Nephron progenitor cell (in vitro differentiated cells): ENCODE data around the gene YJU2.
"Not testable (repeated sequence)": the region's sequence is repeated elsewhere in the genome, so short reads cannot be mapped to it uniquely, and the experiment has no call there.

Source experiments
- DNase-seq: peaks from one replicate; pipeline ENCODE4 v3.0.0; 2021
- H3K27ac Mint-ChIP-seq: 2 replicates; pipeline ENCODE4 v1.8.0; 2021; ENCODE audit warnings: mild to moderate bottlenecking, moderate library complexity, mixed read lengths
- H3K27me3 Mint-ChIP-seq: 2 replicates; pipeline ENCODE4 v1.8.0; 2021; ENCODE audit warnings: mild to moderate bottlenecking, low read depth, mixed read lengths; ENCODE audit not compliant: poor library complexity
- H3K36me3 Mint-ChIP-seq: 2 replicates; pipeline ENCODE4 v1.8.0; 2021; ENCODE audit warnings: low read depth, mixed read lengths
- H3K4me1 Mint-ChIP-seq: 2 replicates; pipeline ENCODE4 v1.8.0; 2021; ENCODE audit warnings: mixed read lengths
- H3K4me3 Mint-ChIP-seq: 2 replicates; pipeline ENCODE4 v1.8.0; 2021; ENCODE audit warnings: mild to moderate bottlenecking, moderate library complexity, mixed read lengths
- H3K9me3 Mint-ChIP-seq: 2 replicates; pipeline ENCODE4 v1.8.0; 2021; ENCODE audit warnings: mild to moderate bottlenecking, moderate library complexity, mixed read lengths
- CTCF ChIP-seq: fragments of 200-600 bp; sonication (generic); IDR thresholded peaks from 2 replicates; pipeline ENCODE4 v1.5.0; 2021; ENCODE audit warnings: antibody characterized with exemption

YJU2 gene

GRCh38 chr19:4279530-4280422, 32.9 kb downstream of the YJU2 start:
- Mint-ChIP-seq H3K4me3 (peak overlapping the region; percentile 84), H3K36me3 (no peaks in the 10 kb centered on the region), H3K27me3 (peaks cover 76% of the 10 kb centered on the region), H3K27ac (no peak overlapping the region), H3K9me3 (no peaks in the 10 kb centered on the region), H3K4me1 (peaks cover 15% of the 10 kb centered on the region)
- no peak for DNase-seq
- no peak for TF ChIP-seq CTCF

GRCh38 chr19:4284176-4284958, 37.5 kb downstream of the YJU2 start:
- H3K36me3 Mint-ChIP-seq: no peaks in the 10 kb centered on the region
- DNase-seq: peak; percentile 69
- TF ChIP-seq CTCF: no peak
- no peaks in the 10 kb centered on the region for H3K9me3 Mint-ChIP-seq
- H3K4me3 Mint-ChIP-seq: peak overlapping the region; percentile 20
- H3K27ac Mint-ChIP-seq: no peak overlapping the region
- H3K4me1 Mint-ChIP-seq: peaks cover 4% of the 10 kb centered on the region
- peaks cover 86% of the 10 kb centered on the region for H3K27me3 Mint-ChIP-seq

GRCh38 chr19:4284974-4285373, 38.1 kb downstream of the YJU2 start:
- H3K36me3 Mint-ChIP-seq: no peaks in the 10 kb centered on the region
- no peak overlapping the region for H3K27ac Mint-ChIP-seq

GRCh38 chr19:4286141-4286540, 39.3 kb downstream of the YJU2 start:
- H3K4me3 Mint-ChIP-seq, DNase-seq, H3K27ac Mint-ChIP-seq, H3K9me3 Mint-ChIP-seq, H3K36me3 Mint-ChIP-seq: not testable (repeated sequence)
- peaks cover 11% of the 10 kb centered on the region for H3K4me1 Mint-ChIP-seq
- H3K27me3 Mint-ChIP-seq: peaks cover 74% of the 10 kb centered on the region

More at GRCh38 chr19:4284974-4285373, 38.1 kb downstream of the YJU2 start:
- H3K9me3 Mint-ChIP-seq: no peaks in the 10 kb centered on the region
- H3K4me1 Mint-ChIP-seq: peaks cover 4% of the 10 kb centered on the region
- no peak for TF ChIP-seq CTCF
- peaks cover 82% of the 10 kb centered on the region for H3K27me3 Mint-ChIP-seq
- no peak overlapping the region for H3K4me3 Mint-ChIP-seq
- DNase-seq: no peak

- no peak overlapping the region for H3K4me3 Mint-ChIP-seq
- H3K9me3 Mint-ChIP-seq: no peaks in the 10 kb centered on the region
- peaks cover 53% of the 10 kb centered on the region for H3K27me3 Mint-ChIP-seq
- TF ChIP-seq CTCF: no peak
- H3K27ac Mint-ChIP-seq: no peak overlapping the region
- no peaks in the 10 kb centered on the region for H3K36me3 Mint-ChIP-seq
- H3K4me1 Mint-ChIP-seq: peaks cover 16% of the 10 kb centered on the region
- no peak for DNase-seq
Measured at GRCh38 chr19:4288091-4288777, 41.4 kb downstream of the YJU2 start.

GRCh38 chr19:4291184-4291732, 44.4 kb downstream of the YJU2 start:
- H3K36me3 Mint-ChIP-seq: no peaks in the 10 kb centered on the region
- no peak for DNase-seq
- H3K4me3 Mint-ChIP-seq: no peak overlapping the region
- no peak overlapping the region for H3K27ac Mint-ChIP-seq
- no peaks in the 10 kb centered on the region for H3K9me3 Mint-ChIP-seq
- peaks cover 11% of the 10 kb centered on the region for H3K4me1 Mint-ChIP-seq
- H3K27me3 Mint-ChIP-seq: peaks cover 45% of the 10 kb centered on the region
- no peak for TF ChIP-seq CTCF
